ENCODE data around the gene SLC1A2. TPM values are rescaled to one million over a fixed set of nuclear protein-coding genes. Genes with fewer than 3 reads are reported as not detected.

Gene SLC1A2
- 2.2 TPM for total RNA-seq

DNA sequence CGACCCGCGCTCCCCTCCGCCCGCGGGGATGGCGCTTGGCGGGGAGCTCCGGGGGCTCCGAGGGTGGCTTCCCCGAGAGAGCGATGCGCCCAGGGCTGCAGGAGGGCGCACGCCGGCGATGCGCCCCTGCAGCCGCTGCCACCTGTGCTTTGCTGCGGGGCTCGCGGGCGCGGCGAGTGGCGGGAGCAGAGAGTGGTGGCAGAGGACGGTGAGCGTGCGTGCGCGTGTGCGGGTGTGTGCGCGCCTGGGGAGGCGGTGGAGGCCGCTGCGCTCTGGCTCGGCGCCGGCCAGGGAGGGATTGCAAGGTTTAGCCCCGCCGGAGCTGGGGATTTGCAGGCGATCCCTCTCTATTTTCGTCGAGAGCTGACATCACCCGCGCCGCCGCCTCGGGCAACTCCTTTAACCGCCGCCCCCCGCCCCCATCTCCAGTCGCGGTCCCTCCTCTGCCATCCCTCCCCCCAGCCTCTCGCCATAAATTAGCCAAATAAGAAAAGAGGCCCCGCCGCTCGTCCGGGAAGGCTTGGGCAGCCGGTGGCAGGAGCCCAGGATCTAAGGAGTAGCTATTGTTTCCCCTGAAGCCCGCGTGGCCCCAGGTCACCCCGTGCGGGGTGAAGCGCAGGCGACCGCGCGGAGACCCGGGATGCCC is at the start of gene SLC1A2:
Gene SLC1A2 (minus strand): TSS at position 375 of the 646 bp plus-strand sequence. CDS start 592 bp downstream, outside the sequence.
- DNase-seq: peak; percentile 57

DNA sequence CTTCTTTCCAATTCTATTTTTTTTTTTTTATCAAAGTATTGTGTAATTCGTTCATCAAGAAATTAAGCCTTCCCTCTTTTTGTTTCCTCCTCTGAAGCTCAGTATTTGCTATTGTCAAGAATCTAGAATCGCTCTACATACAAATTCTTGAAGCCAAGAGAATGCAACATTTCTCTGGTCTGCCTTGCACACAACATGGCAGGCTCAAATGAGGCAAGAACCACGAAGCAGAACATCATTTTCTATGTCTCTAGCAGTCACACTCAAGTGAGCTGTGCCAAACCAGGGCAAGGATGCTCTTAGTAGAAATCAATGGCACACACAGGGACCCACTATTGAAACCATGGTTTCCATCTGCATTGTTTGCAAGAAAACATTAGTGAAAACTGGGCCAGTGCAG is 46.7 kb upstream of the SLC1A2 start:
- no peak for DNase-seq

DNA sequence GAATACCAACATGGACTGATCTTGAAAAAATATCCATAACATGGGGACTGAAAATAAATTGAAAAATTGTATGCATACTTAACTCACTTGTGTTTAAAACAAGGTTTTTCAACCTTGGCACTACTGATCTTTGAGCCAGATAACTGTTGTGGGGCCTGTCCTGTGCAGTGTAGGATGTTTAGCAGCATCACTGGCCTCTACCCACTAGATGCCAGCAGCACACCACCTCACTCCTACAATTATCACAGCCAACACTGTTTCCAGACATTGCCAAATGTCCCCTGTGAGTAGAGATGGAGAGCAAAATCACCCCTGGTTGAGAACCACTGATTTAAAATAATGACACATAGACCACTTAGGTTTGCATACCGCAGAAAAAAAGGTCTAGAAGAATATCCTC is 45.0 kb upstream of the SLC1A2 start:
- DNase-seq: peak; percentile 28

DNA sequence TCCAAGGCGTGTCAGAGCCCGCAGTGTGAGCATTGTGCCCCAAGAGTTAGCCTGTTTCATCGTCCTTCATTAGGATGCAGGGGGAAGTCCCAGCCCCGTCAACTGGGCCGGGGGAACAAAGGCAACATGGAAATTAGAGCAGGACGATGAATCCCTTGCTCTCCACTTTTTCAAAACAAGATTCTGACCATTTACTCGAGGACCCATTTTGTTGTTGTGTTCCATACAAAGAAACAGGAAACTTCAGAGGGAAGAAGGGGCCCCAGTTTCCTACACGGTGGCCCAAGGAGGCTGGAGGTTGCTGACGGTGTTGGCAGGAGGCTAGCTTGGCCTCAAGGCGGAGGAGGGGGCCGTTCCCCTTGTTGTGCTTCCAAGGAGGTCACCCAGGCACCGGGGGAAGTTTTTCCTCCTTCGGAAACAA is 44.0 kb upstream of the SLC1A2 start:
- no peak for DNase-seq

DNA sequence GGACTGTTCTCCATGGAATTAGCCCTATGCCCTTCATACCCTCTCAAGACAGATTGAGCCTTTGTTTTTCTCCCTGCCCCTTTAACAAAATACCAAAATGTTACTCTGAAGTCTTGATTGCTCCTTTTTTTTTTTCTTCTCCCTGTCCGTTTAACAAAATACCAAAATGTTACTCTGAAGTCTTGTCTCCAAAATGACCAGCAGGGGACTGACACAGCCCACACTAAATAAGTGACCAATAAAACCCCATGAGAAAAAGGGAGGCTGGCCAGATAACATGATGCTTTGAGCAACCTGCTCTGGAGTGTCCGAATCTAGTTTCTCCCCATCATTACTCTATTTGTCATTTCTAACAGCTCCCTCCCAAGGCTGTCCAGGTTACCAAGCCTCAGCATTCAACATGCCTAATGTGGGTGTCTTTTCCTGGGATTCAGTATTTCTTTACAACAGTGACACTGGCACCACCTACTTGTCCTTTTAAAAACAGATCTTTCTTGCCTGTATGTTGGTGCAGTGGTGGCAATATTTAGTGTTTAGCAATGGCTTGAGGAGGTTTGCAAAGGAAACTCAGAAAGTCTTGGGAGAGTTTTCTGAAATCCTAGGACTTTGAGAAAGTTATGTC is 42.7 kb upstream of the SLC1A2 start:
- no peak for DNase-seq

DNA sequence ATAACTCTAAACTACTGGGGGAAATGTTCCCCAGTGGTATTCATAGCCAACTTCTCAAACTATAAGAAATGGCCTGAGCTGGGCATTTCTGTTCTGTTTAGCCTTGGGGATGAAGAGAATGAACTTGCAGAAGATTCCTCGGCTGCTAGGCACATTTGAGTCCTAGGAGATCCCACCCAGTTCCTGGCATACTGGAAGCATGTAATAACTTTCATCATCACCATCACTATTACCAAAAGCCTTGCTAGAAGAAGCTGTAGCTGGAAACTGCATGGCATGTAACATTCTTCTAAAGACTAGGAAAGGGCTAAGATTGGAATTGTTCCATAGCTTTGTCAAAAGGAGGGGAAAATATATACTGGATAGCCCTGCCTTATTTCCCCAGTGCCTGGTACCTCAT is 40.1 kb upstream of the SLC1A2 start:
- DNase-seq: no peak

DNA sequence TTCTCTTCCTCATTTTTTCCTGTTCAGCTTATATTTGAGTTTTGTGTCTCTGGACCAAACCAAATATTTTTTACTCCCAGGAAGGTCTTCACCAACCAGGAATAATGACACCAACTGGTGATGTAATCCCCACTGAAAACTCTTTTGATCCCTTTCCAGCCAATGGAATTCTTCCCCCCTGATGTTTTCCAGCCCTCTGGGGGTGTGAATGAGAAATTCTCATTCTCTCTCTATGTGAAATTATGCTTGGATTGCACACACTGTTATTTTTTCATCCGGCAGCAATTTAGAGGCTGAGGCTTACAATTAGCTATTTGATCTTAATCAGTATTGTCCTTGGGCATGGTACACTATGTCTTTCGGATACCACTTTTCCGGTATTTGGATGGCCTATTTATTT is 39.5 kb upstream of the SLC1A2 start:
- DNase-seq: no peak

DNA sequence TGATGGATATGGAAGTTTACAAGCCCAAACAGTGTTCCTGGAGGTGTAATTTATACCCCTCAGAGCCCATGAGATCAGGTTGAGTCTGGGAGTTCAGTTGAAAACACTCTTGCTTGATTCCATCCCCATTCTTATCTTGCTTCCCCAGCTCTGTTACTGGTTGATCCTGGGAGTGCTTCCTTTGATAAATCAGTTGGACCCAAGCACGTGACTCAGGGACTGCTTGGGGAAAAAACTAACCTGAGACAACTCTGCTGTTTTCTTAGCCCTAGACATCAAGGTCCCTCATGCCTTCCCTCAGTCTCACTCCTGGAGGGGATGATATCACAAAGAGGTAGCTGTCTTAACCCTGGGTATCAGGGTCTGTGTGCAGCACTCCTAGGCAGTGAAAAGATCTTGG is 35.0 kb upstream of the SLC1A2 start:
- no peak for DNase-seq

DNA sequence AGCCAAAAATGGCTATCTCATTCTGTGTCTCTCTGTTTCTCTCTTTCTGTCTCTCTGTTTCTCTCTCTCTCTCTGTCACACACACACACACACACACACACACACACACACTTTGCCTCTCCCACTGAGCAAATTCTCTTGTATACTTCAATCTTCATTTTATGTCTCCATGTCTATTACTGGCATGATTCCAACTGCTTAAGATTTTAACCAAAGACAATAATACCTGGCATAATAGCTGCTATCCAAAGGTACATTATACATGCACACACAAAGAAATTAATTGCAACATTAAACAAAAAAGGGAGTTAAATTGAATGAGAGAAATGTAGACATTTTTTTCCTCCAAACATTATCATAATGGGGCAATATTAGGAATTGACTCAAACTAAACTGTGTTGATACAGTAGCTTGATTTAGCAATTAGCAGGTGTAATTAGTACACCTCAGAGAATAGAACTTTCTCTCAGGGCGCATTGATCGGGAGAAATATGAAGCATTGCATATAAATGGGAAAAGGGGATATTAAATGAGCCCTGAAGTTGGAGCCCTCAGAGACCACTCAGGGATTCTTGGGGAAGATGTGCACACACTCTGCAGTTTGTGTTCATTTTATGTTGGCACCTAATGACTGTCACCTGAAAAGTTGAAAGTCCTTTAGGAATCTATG is 17.4 kb upstream of the SLC1A2 start:
- DNase-seq: no peak

DNA sequence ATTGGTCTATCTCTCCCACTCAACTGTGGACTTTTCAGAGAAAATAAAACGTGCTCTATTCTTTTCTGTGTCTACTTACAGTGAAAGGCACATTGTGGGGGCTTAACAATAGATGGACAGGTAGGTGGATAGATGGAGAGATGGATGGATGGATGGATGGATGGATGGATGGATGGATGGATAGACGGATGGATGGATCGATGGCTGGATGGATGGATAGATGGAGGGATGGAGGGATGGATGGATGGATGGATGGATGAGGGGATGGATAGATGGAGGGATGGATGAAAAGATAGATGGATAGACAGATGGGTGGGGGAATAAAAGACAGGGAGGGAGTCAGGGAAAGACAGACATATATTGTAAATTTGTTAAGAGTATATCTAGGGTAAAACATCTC is 14.2 kb upstream of the SLC1A2 start:
- no peak for DNase-seq

DNA sequence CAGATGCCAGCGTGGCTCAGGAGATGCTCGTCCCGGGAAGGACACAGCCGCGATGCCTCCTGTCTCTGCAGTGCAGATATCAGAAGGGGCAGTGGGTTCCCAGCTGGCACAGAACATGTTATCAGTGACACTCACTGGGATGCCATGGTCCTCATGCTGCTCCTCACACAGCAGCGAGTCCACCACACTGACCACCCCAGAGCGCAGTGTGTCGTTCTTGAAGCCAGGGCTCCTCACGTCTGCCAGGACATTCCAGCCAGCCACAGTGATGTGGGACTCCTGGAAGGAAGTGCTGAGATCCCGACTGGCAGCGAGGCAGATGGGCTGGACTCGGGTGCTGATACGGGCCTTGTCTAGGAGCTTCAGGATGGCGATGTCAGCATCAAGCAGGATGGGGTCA is 13.1 kb upstream of the SLC1A2 start:
- DNase-seq: no peak

DNA sequence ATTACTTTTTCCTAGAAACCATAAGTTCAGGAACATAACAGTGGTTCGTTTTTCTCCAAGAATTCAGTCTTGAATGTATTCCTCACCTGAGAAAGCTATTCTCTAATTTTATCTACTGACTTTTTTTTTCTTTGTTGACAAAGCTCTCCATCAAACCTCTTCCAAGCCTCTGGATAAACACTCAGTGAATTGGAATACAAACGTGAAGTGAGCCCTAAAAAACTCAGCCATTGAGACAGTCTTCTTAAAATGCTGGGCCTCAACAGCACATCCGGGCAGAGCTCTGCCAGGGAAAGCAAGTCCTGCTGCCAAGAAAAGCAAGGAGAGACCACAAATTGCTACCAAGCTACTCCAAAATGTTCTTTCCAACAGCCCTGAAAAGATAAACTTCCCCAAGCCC is 7.7 kb upstream of the SLC1A2 start:
- DNase-seq: peak; percentile 65

DNA sequence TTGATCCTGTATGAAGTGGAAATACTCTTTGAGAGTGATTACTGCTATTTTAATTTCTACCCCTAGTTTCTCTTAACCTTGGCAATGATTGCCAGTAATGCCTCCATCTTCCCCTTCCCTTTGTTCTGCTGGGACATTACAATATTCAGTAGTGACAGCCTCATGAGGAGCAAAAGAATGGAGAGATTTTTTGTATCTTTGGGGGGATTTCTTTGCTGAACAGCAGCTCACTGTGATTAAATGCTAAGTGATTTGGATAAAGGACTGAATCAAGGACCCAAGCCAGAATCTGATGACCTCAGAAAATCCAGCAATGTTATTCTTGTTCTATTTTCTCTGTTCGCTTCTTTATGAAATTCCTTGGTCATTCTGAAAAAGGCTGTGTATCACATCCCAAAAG is 7.0 kb upstream of the SLC1A2 start:
- no peak for DNase-seq

DNA sequence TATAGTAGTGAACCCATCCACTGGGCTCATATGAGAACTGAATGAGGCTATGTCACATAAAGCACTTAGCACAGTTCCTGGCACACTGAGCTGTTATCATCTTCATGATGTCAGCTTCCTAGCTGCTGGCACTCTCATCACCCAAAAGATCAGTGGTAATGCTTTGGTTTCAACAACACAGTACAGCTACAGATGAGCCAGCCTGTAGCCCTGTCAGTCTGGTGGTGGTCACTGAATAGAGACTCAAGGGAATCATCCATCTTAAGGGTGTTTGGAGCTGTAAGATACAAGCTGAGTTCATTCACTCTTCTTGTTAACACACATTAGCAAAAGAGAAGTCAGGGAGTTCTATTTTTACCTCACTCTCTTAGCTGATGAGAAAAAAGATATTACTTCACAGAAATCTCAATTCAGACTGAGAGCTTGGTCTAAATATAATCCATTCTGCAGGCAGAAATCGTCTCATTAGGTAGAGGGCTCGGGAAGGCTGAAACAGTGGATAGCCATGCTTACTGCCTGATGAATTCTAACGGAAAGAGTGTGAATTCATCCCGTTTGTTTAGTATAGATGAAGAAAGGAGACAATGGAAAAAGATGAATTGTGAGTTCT is 6.3 kb upstream of the SLC1A2 start:
- DNase-seq: no peak

DNA sequence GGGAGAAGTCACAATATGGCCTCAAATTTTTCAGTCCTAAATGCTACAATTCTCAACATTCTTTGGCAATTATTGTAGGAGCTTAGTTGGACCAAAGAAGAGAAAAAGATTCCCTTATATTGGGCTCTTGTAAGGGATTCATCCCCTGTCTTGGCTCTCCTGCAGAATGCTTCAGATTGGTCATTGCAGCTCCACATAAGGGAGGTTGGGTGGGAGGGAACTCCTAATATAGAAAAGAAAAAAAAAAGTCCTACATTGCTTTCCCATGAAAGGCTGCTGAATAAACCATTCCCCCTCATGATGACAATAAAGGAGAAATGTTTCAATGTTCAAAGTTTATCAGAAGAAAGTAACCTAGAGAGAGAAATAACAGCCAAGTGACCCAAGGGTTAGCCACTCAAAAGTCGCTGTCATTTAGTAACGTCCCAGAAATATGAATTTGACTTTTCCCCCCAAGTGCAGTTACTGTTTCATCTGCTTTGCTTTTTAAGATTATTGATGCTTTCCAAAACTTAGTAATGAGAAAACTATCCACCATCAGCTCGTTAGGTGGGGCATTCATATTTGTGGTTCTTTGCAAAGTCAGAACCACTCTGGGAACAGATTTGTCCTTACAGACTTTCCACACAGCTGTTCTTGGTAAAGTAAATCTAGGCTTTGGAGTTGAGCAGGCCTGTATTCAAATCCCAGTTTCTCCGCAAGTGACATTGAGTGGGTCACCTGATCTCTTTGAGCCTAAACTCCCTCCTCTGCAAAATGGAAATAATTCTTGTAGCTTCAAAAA is 5.0 kb upstream of the SLC1A2 start:
- no peak for DNase-seq

DNA sequence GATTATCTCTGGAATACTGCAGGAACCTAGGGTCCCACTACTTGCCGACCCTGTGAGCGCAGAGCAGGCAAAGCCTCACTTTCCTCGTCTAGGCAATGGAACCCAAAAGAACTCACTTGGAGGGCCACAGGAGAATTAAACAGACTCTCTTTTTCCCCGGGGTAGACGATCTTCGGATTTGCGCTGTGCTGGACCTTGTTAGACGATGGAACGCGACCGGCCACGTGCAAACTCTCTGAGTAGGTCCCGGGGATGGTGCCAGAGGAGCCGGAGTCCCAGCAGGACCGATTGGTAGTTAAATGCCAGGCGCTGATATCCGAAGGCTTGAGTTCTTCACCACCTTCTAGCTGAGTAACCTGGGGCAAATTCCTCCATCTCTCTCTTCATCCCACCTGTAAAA is 1.0 kb upstream of the SLC1A2 start:
- no peak for DNase-seq

DNA sequence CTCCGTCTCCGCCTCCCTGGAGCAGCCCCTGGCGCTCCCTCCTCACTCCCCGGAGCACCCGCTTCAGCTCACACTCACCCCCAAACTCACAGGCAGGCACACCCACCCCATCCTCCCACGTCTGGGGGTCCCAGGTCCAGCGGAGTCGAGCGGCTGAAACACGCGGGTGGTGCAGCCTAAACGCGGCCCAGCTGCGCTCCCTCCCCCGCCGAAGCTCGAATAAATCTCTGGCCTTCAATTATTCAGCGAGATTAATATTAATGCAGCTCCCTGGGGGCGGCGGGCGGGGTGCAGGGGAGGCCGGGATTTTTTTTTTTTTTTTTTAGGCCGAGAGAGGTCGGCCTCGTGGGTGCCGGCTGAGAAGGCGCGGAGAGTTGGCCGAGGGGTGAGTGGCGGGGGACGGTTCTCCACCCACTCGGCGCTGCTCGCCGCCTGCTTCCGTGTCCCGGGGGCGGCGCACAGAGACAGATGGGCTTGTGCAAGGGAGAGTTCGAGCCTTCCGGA is 524 bp upstream of the SLC1A2 start:
- DNase-seq: no peak

DNA sequence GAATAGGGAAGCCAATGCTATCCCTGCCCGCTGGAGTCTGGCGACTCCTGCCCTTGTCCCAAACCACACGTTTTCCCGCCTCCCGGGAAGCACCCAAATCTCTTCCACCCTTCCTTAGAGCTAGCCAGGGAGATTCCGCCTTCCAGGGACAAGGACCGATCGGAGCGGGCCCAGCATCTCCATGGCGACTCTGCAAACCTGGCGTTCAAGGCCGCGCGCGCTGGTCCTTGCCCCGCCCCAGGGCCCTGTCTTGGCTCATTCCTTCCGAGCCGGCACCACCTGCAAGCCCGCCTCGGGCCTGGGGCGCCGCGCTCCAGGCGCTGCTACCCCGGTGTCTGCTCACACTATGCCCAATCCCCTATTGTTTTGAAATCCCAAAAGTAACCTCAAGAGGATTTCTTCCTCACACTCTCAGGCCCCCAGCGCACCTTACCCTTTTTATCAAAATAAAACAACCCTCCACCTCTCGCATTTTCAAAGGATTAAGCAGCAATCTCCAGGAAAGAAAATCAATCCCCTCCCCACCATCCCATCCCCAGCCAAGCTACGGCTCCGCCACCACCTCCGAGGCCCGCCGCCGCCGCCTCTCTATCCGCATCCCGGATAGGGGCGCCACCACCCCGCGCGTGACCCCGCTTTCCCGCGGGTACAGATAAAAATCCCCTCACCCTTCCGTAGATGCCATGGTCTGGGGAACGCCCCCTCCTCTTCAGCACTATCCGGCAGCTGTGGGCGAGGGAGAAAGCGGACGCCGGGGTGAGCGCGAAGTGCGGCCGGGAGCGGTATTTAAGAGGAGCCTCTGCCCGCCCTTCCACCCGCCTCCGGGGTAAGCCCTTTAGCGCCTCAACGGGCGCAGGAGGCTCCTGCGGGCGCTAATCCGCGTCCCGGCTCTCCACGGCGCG is 825 bp downstream of the SLC1A2 start:
- peak; percentile 32 for DNase-seq

DNA sequence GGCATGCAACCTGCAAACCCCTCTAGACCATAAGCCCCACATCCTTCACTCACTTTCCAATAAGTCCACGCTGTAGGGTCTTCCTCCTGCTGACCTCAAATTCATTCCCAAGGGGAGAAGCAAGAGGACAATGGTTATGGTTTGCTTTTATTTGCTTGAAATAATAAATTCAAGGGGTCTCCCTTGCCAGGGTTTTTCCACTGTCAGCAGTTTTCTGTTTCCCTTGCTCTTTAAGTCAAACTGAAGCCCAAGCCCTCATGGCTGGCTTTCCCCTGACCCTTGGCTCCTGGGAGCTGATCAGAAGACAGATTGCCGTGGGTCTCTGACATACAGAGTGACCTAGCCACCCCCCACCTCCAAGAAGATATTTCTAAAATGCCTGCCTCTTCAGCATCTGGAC is 3.9 kb downstream of the SLC1A2 start:
- DNase-seq: no peak

DNA sequence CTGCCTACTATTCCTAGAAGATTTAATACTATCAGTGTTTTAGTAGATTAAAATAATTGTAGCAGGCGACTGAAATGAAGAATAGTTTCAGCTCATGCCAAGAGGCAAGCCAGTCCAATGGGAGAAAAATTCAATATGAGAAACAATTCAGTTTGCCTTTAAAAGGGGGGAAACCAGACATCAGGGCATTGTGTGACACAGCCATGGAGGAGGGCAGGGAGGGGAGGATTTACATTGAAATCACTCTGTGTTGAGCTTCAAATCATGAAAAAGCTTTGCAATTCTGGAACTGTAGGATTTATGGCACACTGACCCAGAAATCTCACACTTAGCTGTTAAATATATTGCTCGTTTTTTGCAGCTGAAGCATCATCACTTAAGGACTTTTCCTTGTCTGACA is 4.6 kb downstream of the SLC1A2 start:
- DNase-seq: no peak

DNA sequence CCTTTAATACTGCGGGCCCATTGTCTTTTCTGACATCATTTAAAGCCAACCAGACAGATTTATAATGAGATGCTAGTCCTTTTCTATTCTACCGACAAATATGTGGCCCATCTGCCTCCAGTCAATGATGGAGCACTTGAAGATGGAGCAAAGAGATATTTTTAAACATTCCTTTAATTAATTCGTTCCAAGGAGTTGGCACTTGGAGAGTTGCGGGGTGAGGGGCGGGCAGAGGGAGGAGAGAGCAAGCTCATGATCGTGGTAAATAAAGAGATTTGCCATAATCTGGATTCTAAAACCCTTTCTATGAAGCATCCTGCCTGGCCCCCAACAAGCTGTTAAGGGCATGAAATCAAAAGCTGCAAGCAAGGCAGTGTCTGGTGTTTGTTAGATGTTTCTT is 5.0 kb downstream of the SLC1A2 start:
- no peak for DNase-seq
